Fibroblast of lung (primary cell): ENCODE data around the gene TBXAS1. TPM values are rescaled to one million over a fixed set of nuclear protein-coding genes. Genes with fewer than 3 reads are reported as not detected.
"Not testable (repeated sequence)": the region's sequence is repeated elsewhere in the genome, so short reads cannot be mapped to it uniquely, and the experiment has no call there.

ENCODE experiments used
- DNase-seq, 2 donors: peaks; one replicate each; pipeline versions ENCODE4 v3.0.0 to v3.0.0-alpha.2; 2010; ENCODE audit warnings: low read depth in 2 of 2
- H2AFZ ChIP-seq: 2 replicates; pipeline ENCODE4 v1.5.1; 2012; ENCODE audit warnings: low read length, control low read depth, inconsistent platforms
- H3K27ac ChIP-seq: 2 replicates; pipeline ENCODE4 v1.5.1; 2011; ENCODE audit warnings: low read length, control low read depth; ENCODE audit not compliant: insufficient read depth
- H3K27me3 ChIP-seq: 2 replicates; pipeline ENCODE4 v1.5.1; 2011; ENCODE audit warnings: mild to moderate bottlenecking, low read length; ENCODE audit not compliant: control insufficient read depth, insufficient read depth
- H3K36me3 ChIP-seq: 2 replicates; pipeline ENCODE4 v1.5.1; 2011; ENCODE audit warnings: low read length; ENCODE audit not compliant: control insufficient read depth, insufficient read depth
- H3K4me1 ChIP-seq: 2 replicates; pipeline ENCODE4 v1.5.1; 2011; ENCODE audit warnings: low read length; ENCODE audit not compliant: control insufficient read depth, insufficient read depth; ENCODE audit errors: extremely low read depth
- H3K4me2 ChIP-seq: 2 replicates; pipeline ENCODE4 v1.5.1; 2011; ENCODE audit warnings: low read length, control low read depth; ENCODE audit not compliant: insufficient read depth; ENCODE audit errors: extremely low read depth
- H3K4me3 ChIP-seq, 4 experiments: fragments of 200-600 bp in 1 of 4; sonication (generic) in 1 of 4; replicated peaks in 1 of 4; 2 replicates each; pipeline ENCODE4 v1.5.1; 2011 to 2016; ENCODE audit warnings: low read length in 4 of 4, low read depth in 3 of 4, mild to moderate bottlenecking in 3 of 4, control low read depth in 2 of 4, inconsistent platforms in 1 of 4, mixed read lengths in 1 of 4; ENCODE audit not compliant: insufficient read depth in 1 of 4; ENCODE audit errors: control extremely low read depth in 1 of 4
- H3K79me2 ChIP-seq: 2 replicates; pipeline ENCODE4 v1.5.1; 2012; ENCODE audit warnings: mild to moderate bottlenecking, low read length, inconsistent platforms; ENCODE audit not compliant: control insufficient read depth, insufficient read depth
- H3K9ac ChIP-seq: 2 replicates; pipeline ENCODE4 v1.5.1; 2011; ENCODE audit warnings: mild to moderate bottlenecking, low read length, control low read depth; ENCODE audit not compliant: insufficient read depth
- H3K9me3 ChIP-seq: 2 replicates; pipeline ENCODE4 v1.5.1; 2012; ENCODE audit warnings: low read depth, low read length; ENCODE audit not compliant: control insufficient read depth, insufficient read depth
- H4K20me1 ChIP-seq: 2 replicates; pipeline ENCODE4 v1.5.1; 2011; ENCODE audit warnings: low read length; ENCODE audit not compliant: control insufficient read depth, insufficient read depth; ENCODE audit errors: extremely low read depth
- EZH2 ChIP-seq: IDR thresholded peaks from 2 replicates; pipeline ENCODE4 v1.5.1; 2012; ENCODE audit warnings: low read length, control low read depth, mild to moderate bottlenecking; ENCODE audit errors: missing control alignments
- polyA plus RNA-seq, 2 donors: library from polyadenylated mRNA; depleted of rRNA in 1 of 2; stranded (reverse) in 1 of 2; unstranded in 1 of 2; fragments of >200 nt; gene quantifications; 2 replicates each; pipeline ENCODE4 v1.2.1, GENCODE V29; 2011 to 2012; ENCODE audit warnings: missing spikeins in 1 of 2
- total RNA-seq: library from RNA; depleted of rRNA; stranded (reverse); fragments of >200 nt; gene quantifications from 2 replicates; pipeline ENCODE4 v1.2.1, GENCODE V29; 2014
- TF ChIP-seq, protein P1 (sequence below), 2 donors: IDR thresholded peaks in 1 of 2; conservative IDR thresholded peaks in 1 of 2; 1 replicate in 1 of 2; 2 replicates in 1 of 2; pipeline ENCODE4 v1.5.1; 2011 to 2012; ENCODE audit warnings: low read length in 2 of 2, control low read depth in 1 of 2, inconsistent platforms in 1 of 2, low read depth in 1 of 2, mild to moderate bottlenecking in 1 of 2

Gene TBXAS1
- total and polyA plus RNA-seq, 2 donors (not counting 1 experiment from before 2014, with no cell fraction given) = 1.5 to 2.1 TPM

DNA sequence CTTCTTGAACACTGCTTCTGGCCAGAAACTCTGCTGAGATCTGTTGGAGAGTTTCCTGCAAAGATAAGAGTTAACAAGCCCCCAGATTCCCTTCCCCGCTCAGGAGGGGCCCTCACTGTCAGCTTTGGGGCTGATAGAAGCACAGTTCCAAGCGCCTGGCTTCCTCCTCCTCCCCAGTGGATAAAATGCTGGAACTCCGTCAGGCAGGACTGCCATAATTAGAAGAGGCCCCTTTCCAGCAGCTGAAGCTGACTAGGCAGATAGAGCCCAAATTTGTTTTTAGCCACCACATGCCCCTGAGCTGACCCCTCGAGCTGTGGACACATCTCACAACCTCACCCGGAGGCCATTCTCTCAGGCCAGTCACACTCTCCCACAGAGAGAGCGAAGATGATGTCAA is 89.4 kb downstream of the TBXAS1 start:
- no peak overlapping the region for H3K9ac ChIP-seq
- H3K4me2 ChIP-seq = no peak overlapping the region
- no peaks in the 10 kb centered on the region for H3K36me3 ChIP-seq
- H3K27ac ChIP-seq = no peak overlapping the region
- H4K20me1 ChIP-seq = no peaks in the 10 kb centered on the region
- H3K9me3 ChIP-seq = no peaks in the 10 kb centered on the region
- no peak overlapping the region for H2AFZ ChIP-seq
- peaks cover 28% of the 10 kb centered on the region for H3K4me1 ChIP-seq
- H3K4me3 ChIP-seq = no peak overlapping the region
- H3K79me2 ChIP-seq = no peaks in the 10 kb centered on the region
- H3K27me3 ChIP-seq = no peaks in the 10 kb centered on the region
- peak in 1 of 2 donors; percentile 54 for DNase-seq
- no peak for TF ChIP-seq EZH2
- TF ChIP-seq, protein P1, sequence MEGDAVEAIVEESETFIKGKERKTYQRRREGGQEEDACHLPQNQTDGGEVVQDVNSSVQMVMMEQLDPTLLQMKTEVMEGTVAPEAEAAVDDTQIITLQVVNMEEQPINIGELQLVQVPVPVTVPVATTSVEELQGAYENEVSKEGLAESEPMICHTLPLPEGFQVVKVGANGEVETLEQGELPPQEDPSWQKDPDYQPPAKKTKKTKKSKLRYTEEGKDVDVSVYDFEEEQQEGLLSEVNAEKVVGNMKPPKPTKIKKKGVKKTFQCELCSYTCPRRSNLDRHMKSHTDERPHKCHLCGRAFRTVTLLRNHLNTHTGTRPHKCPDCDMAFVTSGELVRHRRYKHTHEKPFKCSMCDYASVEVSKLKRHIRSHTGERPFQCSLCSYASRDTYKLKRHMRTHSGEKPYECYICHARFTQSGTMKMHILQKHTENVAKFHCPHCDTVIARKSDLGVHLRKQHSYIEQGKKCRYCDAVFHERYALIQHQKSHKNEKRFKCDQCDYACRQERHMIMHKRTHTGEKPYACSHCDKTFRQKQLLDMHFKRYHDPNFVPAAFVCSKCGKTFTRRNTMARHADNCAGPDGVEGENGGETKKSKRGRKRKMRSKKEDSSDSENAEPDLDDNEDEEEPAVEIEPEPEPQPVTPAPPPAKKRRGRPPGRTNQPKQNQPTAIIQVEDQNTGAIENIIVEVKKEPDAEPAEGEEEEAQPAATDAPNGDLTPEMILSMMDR (conservative IDR thresholded peaks at IDR 0.05 in 1 of 2, IDR thresholded peaks at IDR 0.05 in 1 of 2; ENCODE audit: low read depth in 1 of 2, low read length in 2 of 2) = no peak

DNA sequence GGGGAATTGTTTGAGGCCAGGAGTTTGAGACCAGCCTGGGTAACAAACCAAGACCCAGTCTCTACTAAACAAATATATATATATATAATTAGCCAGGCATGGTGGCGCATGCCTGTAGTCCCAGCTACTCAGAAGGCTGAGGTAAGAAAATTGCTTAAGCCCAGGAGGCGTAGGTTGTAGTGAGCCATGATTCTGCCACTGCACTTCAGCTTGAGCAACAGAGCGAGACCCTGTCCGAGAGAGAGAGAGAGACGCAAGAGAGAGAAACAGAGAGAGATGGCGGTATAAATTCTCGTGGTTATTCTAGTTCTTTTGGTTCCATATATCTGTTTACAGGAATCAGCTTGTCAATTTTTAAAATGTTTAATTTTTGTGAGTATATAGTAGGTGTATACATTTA is 94.0 kb downstream of the TBXAS1 start:
- no peak for DNase-seq
- no peak for TF ChIP-seq EZH2
- TF ChIP-seq, protein P1 (conservative IDR thresholded peaks at IDR 0.05 in 1 of 2, IDR thresholded peaks at IDR 0.05 in 1 of 2; ENCODE audit: low read depth in 1 of 2, low read length in 2 of 2) = no peak
- Histone ChIP-seq H2AFZ (no peak overlapping the region), H3K27ac (no peak overlapping the region), H3K36me3 (no peaks in the 10 kb centered on the region), H3K4me1 (peaks cover 3% of the 10 kb centered on the region), H3K79me2 (no peaks in the 10 kb centered on the region), H3K4me3 (no peak overlapping the region), H3K4me2 (no peak overlapping the region), H3K27me3 (no peaks in the 10 kb centered on the region), H3K9me3 (no peaks in the 10 kb centered on the region), H3K9ac (no peak overlapping the region), H4K20me1 (no peaks in the 10 kb centered on the region)

DNA sequence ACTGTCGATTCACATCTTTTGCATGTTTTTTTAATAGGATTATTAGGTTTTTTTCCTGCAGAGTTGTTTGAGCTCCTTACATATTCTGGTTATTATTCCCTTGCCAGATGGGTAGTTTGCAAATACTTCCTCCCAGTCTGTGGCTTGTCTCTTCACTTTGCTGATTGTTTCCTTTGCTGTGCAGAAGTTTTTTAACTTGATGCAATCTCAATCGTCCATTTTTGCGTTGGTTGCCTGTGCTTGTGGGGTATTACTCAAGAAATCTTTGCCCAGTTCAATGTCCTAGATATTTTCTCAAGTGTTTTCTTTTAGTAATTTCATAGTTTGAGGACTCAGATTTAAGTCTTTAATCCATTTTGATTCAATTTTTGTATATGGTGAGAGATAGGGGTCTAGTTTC is 95.4 kb downstream of the TBXAS1 start:
- no peak overlapping the region for H3K4me3 ChIP-seq
- no peak overlapping the region for H3K9ac ChIP-seq
- no peaks in the 10 kb centered on the region for H3K4me1 ChIP-seq
- no peaks in the 10 kb centered on the region for H3K9me3 ChIP-seq
- no peaks in the 10 kb centered on the region for H3K27me3 ChIP-seq
- no peaks in the 10 kb centered on the region for H3K79me2 ChIP-seq
- no peak for DNase-seq
- no peak overlapping the region for H3K27ac ChIP-seq
- no peak overlapping the region for H3K4me2 ChIP-seq
- TF ChIP-seq, protein P1 (conservative IDR thresholded peaks at IDR 0.05 in 1 of 2, IDR thresholded peaks at IDR 0.05 in 1 of 2; ENCODE audit: low read depth in 1 of 2, low read length in 2 of 2) = no peak
- TF ChIP-seq EZH2 = no peak
- no peaks in the 10 kb centered on the region for H3K36me3 ChIP-seq
- no peaks in the 10 kb centered on the region for H4K20me1 ChIP-seq
- no peak overlapping the region for H2AFZ ChIP-seq

- H3K4me2 ChIP-seq, H2AFZ ChIP-seq, H3K36me3 ChIP-seq, H3K4me3 ChIP-seq, H3K4me1 ChIP-seq, H3K79me2 ChIP-seq, H3K27ac ChIP-seq, H3K27me3 ChIP-seq, H3K9ac ChIP-seq, H4K20me1 ChIP-seq, H3K9me3 ChIP-seq: not testable (repeated sequence)
- peak in 1 of 2 donors; percentile 12 for DNase-seq
These were observed 100.2 kb downstream of the TBXAS1 start for GRCh38 chr7:139929221-139929620.
